AG09309 (cell line): ENCODE measurements around the gene ARFGAP3.

ENCODE experiments used
- DNase-seq: peaks from one replicate; pipeline ENCODE4 v3.0.0-alpha.2; 2010; ENCODE audit warnings: low read depth
- H3K4me3 ChIP-seq: 2 replicates; pipeline ENCODE4 v1.5.1; 2011; ENCODE audit warnings: mild to moderate bottlenecking, low read depth, low read length, moderate library complexity; ENCODE audit not compliant: control insufficient read depth
- TF ChIP-seq, protein P1 (sequence below): IDR thresholded peaks from 2 replicates; pipeline ENCODE4 v1.5.1; 2011; ENCODE audit warnings: mild to moderate bottlenecking, low read depth, low read length, inconsistent platforms; ENCODE audit not compliant: insufficient read depth, control insufficient read depth; ENCODE audit errors: missing control alignments

ARFGAP3 gene

DNA sequence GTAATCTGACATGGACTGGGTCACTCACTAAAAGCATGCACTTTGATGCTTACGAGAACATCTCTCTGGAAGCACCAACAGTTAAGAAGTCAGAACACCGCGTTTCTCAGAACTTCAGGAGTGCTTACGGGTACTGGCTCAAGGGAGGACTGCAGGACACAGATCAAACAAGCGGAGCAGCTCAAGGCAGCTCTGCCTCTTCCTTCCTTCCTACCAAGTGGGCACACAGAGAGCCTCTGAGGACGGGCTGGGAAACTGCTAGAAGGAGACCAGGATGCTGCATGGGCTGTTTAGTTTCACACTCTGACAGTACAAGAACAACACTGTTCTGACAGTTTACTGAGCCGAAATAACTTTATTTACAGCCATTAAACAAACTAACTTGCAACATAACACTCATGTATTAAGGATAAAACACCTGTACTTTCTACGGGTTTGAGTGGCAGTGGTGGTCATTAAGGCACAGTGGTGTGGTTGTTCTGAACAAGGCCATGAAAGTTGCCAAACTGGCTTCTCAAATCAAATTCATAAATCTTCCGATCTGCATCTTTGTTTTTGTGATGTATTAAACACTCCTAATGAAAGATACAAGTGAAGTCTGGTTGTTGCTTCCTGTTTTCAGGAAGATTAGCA lies 37.5 kb downstream of the ARFGAP3 start:
- TF ChIP-seq, protein P1, sequence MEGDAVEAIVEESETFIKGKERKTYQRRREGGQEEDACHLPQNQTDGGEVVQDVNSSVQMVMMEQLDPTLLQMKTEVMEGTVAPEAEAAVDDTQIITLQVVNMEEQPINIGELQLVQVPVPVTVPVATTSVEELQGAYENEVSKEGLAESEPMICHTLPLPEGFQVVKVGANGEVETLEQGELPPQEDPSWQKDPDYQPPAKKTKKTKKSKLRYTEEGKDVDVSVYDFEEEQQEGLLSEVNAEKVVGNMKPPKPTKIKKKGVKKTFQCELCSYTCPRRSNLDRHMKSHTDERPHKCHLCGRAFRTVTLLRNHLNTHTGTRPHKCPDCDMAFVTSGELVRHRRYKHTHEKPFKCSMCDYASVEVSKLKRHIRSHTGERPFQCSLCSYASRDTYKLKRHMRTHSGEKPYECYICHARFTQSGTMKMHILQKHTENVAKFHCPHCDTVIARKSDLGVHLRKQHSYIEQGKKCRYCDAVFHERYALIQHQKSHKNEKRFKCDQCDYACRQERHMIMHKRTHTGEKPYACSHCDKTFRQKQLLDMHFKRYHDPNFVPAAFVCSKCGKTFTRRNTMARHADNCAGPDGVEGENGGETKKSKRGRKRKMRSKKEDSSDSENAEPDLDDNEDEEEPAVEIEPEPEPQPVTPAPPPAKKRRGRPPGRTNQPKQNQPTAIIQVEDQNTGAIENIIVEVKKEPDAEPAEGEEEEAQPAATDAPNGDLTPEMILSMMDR, result no peak

DNA sequence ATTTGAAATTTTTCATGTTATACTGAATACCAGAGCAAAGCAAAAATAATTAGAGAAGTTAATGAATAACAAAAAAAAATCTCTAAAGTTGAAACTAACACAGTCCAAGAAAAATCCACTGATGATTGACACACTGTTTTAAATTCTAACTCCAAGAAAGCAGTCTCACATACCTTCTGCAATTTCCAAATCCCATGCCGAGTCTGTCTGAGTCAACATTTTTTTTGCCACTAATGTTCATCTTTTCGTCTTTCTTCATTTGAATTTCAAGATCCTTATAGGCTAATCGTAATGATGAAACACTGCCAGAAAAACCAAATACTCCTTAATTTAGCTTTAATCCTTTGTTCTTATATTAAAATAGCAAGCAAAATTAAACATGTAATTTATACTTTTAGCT lies 39.5 kb downstream of the ARFGAP3 start:
- DNase-seq, result no peak
- TF ChIP-seq, protein P1, result no peak
- H3K4me3 ChIP-seq, result no peak overlapping the region

More for the DNA sequence above, 37.5 kb downstream of the ARFGAP3 start:
- DNase-seq, result no peak
- H3K4me3 ChIP-seq, result no peak overlapping the region

DNA sequence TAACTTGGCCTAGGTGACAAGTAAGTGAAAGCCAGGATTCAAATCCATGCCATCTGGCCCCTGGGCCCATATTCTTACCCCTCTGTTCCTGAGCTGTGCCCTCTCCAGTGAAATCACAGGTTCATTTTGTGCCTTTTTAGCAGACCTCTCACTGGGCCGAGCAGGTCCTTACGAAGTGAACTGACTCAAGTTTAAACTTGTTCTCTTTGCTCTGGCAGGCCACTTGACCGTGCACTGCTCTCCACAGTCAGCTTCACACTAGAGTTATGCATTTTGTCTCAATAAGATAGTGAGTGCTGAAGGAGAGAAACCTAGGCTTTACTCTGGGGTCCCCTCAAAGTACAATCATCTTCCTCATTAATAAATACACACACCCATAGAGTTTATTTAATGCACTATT lies 40.7 kb downstream of the ARFGAP3 start:
- no peak overlapping the region for H3K4me3 ChIP-seq
- DNase-seq, result no peak
- TF ChIP-seq, protein P1, result no peak

DNA sequence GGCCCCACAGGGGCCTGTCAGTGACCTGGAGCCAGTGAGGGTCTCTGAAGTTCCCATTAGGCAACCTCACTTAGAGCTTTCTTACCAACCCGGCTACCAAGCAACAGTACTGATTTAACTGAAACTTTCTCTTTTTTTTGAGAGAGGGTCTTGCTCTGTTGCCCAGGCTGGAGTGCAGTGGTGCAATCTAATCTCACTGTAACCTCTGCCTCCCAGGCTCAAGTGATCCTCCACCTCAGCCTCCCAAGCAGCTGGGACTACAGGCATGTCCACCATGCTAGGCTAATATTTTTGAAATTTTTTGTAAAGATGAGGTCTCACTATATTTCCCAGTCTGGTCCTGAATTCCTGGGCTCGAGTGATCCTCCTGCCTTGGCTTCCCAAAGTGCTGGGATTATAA lies 42.5 kb downstream of the ARFGAP3 start:
- TF ChIP-seq, protein P1, result no peak
- no peak for DNase-seq

DNA sequence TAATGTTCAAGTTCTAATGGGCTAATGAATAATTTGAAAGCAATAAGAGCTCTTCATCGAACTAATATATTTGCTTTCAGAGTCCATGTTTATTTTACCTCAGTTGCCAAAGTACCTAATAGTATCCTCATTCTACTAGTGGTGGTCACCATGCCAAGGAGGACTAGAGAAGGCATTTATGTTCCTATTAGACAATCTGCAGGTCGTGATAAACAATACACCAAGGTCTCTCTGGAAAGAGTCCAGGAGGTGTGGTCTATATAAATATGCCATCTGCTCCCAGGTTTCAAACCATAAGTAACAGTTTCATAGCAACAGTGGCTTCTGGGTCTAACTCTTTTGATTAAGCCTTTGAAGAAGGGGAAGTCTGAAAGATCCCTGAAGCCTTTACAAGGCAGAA lies 42.9 kb downstream of the ARFGAP3 start:
- TF ChIP-seq, protein P1, result no peak

More for the DNA sequence above, 42.5 kb downstream of the ARFGAP3 start:
- no peak overlapping the region for H3K4me3 ChIP-seq

DNA sequence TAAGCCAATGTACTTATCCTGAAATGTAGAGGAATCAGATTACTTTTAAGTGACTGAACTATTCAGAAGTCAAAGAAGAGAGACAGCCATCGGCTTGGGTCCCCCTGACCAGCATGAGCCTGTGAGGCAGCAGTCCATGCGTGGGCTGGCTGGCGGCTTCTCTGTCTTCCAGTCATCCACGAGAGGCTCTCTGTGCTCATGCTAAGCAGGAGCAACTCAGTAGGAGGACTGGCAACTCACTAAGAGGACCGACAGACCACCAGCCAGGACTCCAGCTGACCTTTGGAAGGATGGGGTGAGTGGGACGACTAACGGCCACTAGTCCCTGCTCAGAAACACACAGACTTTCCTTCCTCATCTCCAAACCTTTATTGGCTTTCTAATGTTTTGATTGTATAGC lies 43.6 kb downstream of the ARFGAP3 start:
- TF ChIP-seq, protein P1, result no peak
- H3K4me3 ChIP-seq, result no peak overlapping the region
- DNase-seq, result no peak

More for the DNA sequence above, 42.9 kb downstream of the ARFGAP3 start:
- H3K4me3 ChIP-seq, result no peak overlapping the region
- DNase-seq, result no peak
